ENCODE data around the gene SPAAR.

The SPAAR gene

GRCh38 chr9:35914301-35914807 lies 5.1 kb downstream of the SPAAR start:
- Histone ChIP-seq H3K4me3 (ENCODE audit: low read depth, low read length) (no peak overlapping the region), H3K36me3 (replicated peaks) (no peaks in the 10 kb centered on the region), H3K27ac (no peak overlapping the region), H3K27me3 (replicated peaks) (no peaks in the 10 kb centered on the region)
- DNase-seq = no peak
- in situ Hi-C loops (cut with HindIII; ENCODE audit: low pct_ligation_motif_present, low sequenced_read_pairs) = no loop called here
- TF ChIP-seq CTCF (IDR thresholded peaks at IDR 0.05; ENCODE audit: low read depth, low read length, missing control alignments) = no peak

- in situ Hi-C loops (cut with HindIII; ENCODE audit: low pct_ligation_motif_present, low sequenced_read_pairs) = no loop called here
- H3K4me3 ChIP-seq (ENCODE audit: low read depth, low read length) = no peak overlapping the region
- H3K36me3 ChIP-seq (replicated peaks) = no peaks in the 10 kb centered on the region
- DNase-seq = no peak
- no peaks in the 10 kb centered on the region for H3K27me3 ChIP-seq (replicated peaks)
- H3K27ac ChIP-seq = no peak overlapping the region
- no peak for TF ChIP-seq CTCF (IDR thresholded peaks at IDR 0.05; ENCODE audit: low read depth, low read length, missing control alignments)
Observed at GRCh38 chr9:35915681-35916294, 6.5 kb downstream of the SPAAR start.

GRCh38 chr9:35917261-35917660 lies 8.0 kb downstream of the SPAAR start:
- no peaks in the 10 kb centered on the region for H3K27me3 ChIP-seq (replicated peaks)
- no peak for DNase-seq
- H3K4me3 ChIP-seq (ENCODE audit: low read depth, low read length) = no peak overlapping the region
- TF ChIP-seq CTCF (IDR thresholded peaks at IDR 0.05; ENCODE audit: low read depth, low read length, missing control alignments) = no peak
- no peaks in the 10 kb centered on the region for H3K36me3 ChIP-seq (replicated peaks)
- in situ Hi-C loops (cut with HindIII; ENCODE audit: low pct_ligation_motif_present, low sequenced_read_pairs) = no loop called here
- H3K27ac ChIP-seq = no peak overlapping the region

GRCh38 chr9:35918780-35919179 lies 9.5 kb downstream of the SPAAR start:
- in situ Hi-C loops (cut with HindIII; ENCODE audit: low pct_ligation_motif_present, low sequenced_read_pairs) = no loop called here
- no peak for TF ChIP-seq CTCF (IDR thresholded peaks at IDR 0.05; ENCODE audit: low read depth, low read length, missing control alignments)
- no peak for DNase-seq

GRCh38 chr9:35919212-35920008 lies 10.1 kb downstream of the SPAAR start:
- no peak for DNase-seq
- no peak overlapping the region for H3K27ac ChIP-seq
- in situ Hi-C loops (cut with HindIII; ENCODE audit: low pct_ligation_motif_present, low sequenced_read_pairs) = no loop called here

More at GRCh38 chr9:35918780-35919179, 9.5 kb downstream of the SPAAR start:
- Histone ChIP-seq H3K36me3 (replicated peaks) (no peaks in the 10 kb centered on the region), H3K27me3 (replicated peaks) (no peaks in the 10 kb centered on the region), H3K4me3 (ENCODE audit: low read depth, low read length) (no peak overlapping the region), H3K27ac (no peak overlapping the region)

More at GRCh38 chr9:35919212-35920008, 10.1 kb downstream of the SPAAR start:
- H3K27me3 ChIP-seq (replicated peaks) = no peaks in the 10 kb centered on the region
- no peak for TF ChIP-seq CTCF (IDR thresholded peaks at IDR 0.05; ENCODE audit: low read depth, low read length, missing control alignments)
- no peak overlapping the region for H3K4me3 ChIP-seq (ENCODE audit: low read depth, low read length)
- no peaks in the 10 kb centered on the region for H3K36me3 ChIP-seq (replicated peaks)
